HPDE6-E6E7 (cell line): ENCODE data around the gene DPH7.
"Not testable (repeated sequence)": the region's sequence is repeated elsewhere in the genome, so short reads cannot be mapped to it uniquely, and the experiment has no call there.

Source experiments
- DNase-seq: peaks from one replicate; pipeline ENCODE4 v3.0.0; 2011; ENCODE audit warnings: missing footprints; ENCODE audit errors: extremely low spot score

Gene DPH7

DNA sequence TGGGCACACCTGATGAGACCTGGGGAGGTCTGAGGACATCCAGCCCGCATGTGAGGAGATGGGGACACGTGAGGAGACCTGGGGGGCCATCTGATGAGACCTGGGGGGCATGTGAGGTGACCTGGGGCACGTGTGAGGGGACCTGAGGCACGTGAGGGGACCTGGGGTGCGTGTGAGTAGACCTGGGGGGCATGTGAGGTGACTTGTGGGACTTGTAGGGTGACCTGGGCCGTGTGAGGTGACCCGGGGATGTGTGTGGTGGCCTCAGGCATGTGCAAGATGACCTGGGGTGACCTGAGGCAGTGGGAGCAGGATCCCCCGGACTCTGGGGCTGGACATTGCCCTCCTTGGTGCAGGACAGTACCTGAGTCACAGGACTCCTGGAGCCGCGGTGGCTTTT, 59.2 kb downstream of the DPH7 start:
- no peak for DNase-seq

GRCh38 chr9:137518661-137519459, 59.9 kb downstream of the DPH7 start:
- not testable (repeated sequence) for DNase-seq

DNA sequence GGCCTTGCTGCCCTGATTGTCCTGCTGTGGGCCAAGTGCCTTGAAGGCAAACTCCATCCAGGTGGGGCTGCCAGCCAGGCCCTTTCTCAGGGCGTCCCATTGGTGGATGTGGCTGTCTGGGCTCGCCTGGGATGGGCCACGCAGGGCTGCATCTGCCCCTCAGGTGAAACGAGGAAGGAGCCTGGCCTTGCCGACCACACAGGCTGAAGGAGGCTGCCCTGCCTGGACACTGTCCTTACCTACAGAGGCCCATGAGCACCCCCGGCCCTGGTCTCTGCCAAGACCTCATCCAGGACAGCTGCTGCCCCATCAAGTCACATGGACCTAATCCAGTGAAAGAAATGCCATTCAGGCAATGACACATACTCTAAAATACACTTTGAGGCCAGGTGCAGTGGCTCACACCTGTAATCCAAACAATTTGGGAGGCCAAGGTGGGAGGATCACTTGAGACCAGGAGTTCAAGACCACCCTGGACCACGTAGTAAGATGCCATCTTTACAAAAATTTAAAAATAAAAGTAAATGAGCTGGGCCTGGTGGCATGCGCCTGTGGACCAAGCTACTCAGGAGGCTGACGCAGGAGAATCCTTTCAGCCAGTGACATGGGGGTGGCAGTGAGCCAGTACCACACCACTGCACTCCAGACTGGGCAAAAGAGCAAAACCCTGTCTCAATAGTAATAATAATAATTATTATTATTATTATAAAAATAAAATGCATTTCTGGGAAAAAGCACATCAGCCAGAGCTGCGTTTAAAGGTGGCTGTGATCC, 62.4 kb downstream of the DPH7 start:
- DNase-seq = no peak

- DNase-seq = no peak
These were observed 63.4 kb downstream of the DPH7 start for GRCh38 chr9:137515338-137515724.

GRCh38 chr9:137514691-137515337, 63.9 kb downstream of the DPH7 start:
- no peak for DNase-seq

DNA sequence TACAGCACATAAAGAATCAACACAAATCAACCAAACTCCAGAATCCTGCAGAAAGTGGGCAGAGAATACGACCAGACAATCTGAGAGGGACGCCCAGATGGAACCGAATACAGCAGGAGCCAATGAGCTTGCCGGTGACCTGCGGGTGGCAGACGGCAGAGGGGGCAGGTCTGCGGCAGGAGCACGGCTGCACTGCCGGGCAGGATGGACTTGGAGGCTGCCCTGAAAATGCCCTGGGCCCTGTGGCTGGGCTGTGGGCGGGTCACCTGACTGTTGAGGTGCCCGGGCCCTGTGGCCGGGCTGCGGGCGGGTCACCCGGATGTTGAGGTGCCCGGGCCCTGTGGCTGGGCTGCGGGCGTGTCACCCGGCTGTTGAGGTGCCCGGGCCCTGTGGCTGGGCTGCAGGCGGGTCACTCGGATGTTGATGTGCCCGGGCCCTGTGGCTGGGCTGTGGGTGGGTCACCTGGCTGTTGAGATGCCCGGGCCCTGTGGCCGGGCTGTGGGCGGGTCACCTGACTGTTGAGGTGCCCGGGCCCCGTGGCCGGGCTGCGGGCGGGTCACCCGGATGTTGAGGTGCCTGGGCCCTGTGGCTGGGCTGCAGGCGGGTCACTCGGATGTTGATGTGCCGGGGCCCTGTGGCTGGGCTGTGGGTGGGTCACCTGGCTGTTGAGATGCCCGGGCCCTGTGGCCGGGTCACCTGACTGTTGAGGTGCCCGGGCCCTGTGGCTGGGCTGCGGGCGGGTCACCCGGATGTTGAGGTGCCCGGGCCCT, 64.7 kb downstream of the DPH7 start:
- DNase-seq = not testable (repeated sequence)

GRCh38 chr9:137513136-137513535, 65.6 kb downstream of the DPH7 start:
- DNase-seq = not testable (repeated sequence)

DNA sequence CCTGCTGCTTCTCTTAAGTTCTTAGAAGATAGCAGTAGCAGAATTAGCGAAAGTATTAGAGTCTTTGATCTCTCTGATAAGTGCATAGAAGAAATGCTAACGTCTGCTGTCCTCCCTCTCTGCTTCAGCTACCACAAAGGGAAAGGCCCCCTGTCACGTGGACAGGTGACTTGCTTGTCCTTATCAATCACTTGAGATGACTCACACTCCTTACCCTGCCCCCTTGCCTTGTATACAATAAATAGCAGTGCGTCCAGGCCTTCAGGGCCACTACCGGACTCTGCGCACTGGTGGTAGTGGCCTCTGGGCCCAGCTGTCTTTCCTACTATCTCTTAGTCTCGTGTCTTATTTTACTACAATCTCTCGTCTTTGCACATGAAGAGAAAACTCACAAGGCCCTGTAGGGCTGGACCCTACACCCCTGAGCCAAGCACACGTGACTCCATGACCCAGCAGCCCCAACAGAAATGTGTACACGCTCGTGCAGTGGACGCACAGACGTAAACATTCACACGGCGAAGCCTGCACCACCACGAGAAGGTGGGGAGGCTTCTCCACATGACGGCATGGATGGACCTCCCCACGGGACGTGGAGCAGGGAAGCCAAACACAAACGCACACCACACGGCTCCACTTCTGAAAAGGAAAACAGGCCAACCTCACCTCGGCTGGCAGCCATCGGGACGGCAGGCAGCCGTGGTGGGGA, 66.8 kb downstream of the DPH7 start:
- DNase-seq = no peak

GRCh38 chr9:137511126-137511525, 67.6 kb downstream of the DPH7 start:
- not testable (repeated sequence) for DNase-seq

GRCh38 chr9:137509198-137509597, 69.5 kb downstream of the DPH7 start:
- no peak for DNase-seq

DNA sequence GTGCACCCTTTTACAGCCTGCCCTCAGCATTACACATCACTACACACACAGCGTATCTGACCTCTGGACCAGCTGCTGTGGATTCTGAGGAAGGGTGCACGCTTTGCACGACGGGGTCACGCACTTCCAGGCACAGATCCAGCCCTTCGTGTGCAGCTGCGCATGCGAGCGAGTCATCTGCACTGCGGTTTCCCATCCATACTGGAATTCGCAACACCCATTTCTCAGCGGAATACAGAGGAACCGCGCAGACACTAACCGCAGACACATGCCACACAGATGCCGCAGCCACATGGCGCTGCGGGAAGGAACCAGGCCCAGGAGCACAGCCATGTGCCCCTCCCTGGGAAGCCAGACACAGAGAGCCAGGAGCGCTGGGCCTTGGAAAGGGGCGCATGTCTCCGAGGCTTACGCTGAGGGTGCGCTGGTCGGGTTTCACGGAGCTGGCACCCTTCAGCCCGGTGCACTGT, 72.0 kb downstream of the DPH7 start:
- no peak for DNase-seq

DNA sequence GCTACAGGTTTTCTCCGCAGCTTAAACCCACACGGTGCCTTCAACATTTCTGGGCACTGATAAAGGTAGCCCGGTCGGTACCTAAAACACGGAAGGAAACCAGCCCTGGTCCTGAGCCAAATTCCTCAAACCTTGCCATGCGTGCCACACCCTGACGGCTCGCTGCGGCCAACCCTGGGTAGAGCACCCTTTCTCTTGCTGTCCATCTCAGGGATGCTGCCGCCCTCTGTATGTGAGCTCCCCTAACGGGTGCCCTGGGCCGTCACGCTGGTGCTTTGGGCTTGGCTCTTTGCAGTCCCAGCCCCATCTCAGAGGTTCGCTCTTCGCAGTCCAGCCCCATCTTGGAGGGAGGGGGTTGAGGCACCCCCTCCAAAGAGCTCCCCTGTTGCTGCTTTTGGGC, 72.5 kb downstream of the DPH7 start:
- no peak for DNase-seq

DNA sequence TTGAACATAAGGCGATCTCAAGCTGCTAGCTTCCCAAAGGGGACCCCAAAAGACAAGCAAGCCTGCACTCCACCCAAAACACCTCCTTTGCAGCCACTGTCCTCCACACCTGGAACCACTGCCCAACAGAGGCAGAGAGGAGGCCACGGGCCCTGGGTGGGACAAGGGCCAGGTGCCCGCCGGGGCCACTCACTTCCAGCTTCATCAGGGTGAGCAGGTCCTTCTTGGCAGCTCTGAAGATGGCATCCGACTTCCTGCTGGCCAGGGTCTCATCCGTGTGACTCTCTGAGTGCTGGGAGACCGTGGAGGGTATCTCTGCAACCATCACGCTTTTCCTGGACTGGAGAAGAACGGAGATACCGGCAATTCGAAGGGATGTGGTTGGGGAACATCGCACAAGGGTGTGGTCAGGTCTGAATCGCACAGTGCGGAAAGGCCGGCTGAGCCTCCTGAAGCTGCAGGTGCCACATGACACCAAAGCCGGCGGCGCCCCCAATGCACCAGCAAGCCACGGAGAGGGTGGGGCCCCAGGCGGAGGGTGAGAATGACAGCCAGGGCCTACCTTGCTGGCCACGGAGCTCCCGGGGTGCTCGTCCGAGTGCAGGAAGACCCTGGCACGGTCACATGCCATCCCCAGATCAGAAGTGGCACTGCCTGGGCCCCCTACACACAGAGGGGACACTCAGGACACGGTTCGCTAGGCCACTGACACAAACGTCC, 73.1 kb downstream of the DPH7 start:
- no peak for DNase-seq
